GM19239 (cell line): ENCODE measurements around the gene FAM3D.

Experiments
- DNase-seq: peaks from one replicate; pipeline ENCODE4 v3.0.0; 2011; ENCODE audit warnings: low spot score; ENCODE audit not compliant: insufficient read length
- FAIRE-seq: peaks from 2 replicates; lab custom pipeline; 2011; peaks lifted over from hg19 to GRCh38; lab: Jason Lieb, UNC

FAM3D gene

GRCh38 chr3:58658508-58658907, 8.1 kb downstream of the FAM3D start:
- FAIRE-seq (no peak), DNase-seq (no peak)

DNA sequence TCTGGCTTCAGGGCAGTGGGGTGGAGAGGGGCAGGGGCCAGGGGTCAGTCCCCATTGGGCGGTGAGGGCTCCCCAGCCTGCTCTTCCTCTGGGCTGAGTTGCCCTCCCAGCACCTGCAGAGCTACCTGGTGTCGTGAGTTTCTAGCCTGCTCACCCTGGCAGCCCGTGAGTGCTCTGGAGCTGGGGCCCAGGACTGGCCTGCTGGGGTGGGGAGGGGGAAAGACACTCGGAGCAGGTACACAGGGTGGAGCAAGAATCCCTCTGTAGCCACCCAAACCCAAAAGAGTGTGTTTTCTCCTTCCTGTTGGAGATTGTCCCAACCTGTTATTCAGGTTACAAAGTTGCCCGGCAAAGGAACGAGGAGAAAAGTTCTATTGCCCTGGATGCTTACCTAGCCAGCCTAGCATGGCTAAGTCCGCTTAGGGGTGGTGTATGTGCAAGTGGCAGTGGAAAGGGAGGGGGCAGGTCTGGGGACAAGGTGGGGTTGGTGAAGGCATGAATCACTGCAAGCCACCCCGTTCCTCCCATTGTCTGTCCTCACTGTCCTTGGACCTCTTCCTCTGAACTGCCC, 8.9 kb downstream of the FAM3D start:
- no peak for FAIRE-seq
- DNase-seq = no peak

DNA sequence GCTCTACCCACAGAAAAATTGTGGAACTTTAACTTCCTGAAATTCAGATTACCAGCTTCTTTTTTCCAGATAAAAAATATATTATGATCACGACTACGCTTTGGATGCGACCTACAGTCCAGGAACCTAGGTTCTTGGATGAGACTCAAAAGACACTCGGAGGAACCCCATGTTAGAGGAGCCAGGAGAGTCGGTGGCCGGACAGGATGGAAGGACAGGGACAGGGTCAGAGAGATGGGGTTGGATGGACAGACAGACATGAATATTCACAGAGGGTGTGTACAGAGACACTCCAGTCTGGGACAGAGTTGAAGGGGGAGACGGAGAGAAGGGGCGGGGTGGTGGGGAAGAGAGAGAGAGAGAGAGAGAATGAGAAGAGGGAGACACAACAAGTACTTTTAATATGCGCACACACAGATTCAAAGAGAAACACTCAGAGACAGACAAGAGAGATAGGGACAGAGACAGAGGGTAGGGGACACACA, 9.5 kb downstream of the FAM3D start:
- FAIRE-seq = no peak

GRCh38 chr3:58656631-58657030, 9.9 kb downstream of the FAM3D start:
- DNase-seq (no peak), FAIRE-seq (no peak)

More for the DNA sequence above, 9.5 kb downstream of the FAM3D start:
- DNase-seq = no peak

DNA sequence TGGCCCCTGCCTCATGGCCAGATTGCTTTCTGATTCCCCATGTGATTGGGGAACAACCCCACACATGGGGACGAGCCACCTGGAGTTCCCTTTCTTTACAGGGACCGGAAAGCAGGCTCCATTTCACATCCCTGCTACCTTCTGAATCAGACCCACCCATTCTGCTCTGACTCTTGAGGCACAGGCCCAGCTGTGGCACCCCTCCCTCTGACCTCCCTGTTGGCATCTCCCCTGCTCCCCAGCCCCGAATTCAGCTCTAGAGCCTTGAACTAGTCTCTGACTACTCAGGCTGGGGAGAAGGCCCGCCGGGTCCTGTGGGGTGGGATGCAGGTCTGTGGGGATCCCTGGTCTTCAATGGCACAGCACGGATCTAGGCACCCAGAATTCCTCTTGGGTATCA, 12.1 kb downstream of the FAM3D start:
- no peak for FAIRE-seq
- DNase-seq = no peak

DNA sequence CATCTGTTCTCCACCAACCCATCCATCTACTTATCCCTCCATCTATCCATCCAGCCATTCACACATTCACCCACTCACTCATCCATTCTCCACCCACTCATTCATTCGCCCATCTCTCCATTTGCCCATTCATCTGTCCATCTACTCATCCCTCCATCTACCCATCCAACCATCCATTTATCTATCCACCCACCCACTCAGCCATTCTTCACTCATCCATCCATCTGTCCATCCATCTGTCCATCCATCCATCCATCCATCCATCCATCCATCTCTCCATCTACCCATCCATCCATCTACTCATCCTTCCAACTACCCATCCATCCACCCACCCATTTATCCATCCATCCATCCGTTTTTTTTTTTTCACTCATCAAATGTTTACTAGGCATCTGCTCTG, 13.9 kb downstream of the FAM3D start:
- no peak for FAIRE-seq

GRCh38 chr3:58651276-58651675, 15.3 kb downstream of the FAM3D start:
- FAIRE-seq = no peak
- no peak for DNase-seq

More for the DNA sequence above, 13.9 kb downstream of the FAM3D start:
- no peak for DNase-seq

- no peak for FAIRE-seq
- no peak for DNase-seq
These were observed 19.0 kb downstream of the FAM3D start for GRCh38 chr3:58647381-58648141.

DNA sequence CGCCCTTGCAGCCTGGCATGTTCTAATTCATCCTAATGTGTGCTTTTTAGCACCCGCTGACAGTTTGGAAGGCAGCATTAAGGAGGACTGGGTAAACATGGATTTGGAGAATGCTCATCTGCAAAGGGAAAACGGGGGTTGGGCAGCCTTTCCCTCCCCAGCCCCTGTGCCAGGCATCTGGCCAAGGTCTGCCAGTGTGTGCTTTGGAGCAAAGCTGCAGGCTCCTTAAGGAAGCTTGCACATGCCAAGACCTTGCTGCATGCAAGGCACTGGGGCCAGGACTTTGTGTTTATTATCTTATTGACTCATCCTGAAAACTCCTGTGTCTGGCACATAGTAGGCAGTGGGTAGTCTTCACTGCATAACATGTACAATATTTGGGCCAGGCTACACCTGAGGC, 20.1 kb downstream of the FAM3D start:
- no peak for FAIRE-seq
- no peak for DNase-seq

DNA sequence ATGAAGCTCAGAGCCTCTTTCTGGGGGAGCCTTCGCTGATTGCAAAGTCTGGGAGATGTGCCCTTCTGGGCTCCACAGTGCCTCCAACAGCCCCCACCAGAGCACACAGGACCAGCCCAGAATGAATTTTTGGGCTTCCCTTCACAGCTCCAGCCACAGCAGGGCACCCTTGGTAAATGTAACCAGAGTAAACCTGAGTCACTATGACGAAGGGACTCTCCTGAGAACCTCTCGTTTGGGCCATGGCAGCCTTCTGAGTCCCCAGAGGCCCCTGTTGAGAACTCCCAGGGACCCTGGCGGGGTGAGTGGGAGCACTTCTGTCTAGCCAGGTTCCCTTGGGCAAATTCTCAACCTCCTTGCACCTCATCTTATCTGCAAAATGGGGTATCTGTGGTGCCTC, 20.8 kb downstream of the FAM3D start:
- FAIRE-seq (no peak), DNase-seq (no peak)

GRCh38 chr3:58642846-58643245, 23.7 kb downstream of the FAM3D start:
- DNase-seq = no peak
- FAIRE-seq = no peak

- FAIRE-seq = peak; percentile 85
These were observed 25.7 kb downstream of the FAM3D start for GRCh38 chr3:58640700-58641372.

GRCh38 chr3:58639842-58640241, 26.7 kb downstream of the FAM3D start:
- DNase-seq = no peak
- FAIRE-seq = no peak

More at GRCh38 chr3:58640700-58641372, 25.7 kb downstream of the FAM3D start:
- DNase-seq = peak; percentile 77

DNA sequence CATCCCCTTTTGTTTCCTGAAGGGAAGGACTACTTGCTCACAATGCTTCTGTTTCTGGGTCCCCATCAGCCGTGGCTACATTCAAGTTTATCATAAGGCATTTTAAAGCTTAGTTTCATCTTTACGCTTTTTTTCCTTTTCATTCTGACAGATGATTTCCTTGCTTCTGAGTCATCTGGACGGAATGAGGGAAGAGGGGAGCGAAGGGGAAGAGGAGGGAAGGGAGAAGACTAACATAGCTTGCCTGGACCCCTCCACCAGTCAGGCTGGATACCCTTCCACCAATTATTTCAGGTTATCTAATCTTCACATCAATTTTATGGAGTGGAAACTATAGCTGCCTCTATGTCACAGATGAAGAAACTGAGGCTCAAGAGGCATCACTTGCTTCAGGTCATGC, 27.6 kb downstream of the FAM3D start:
- no peak for FAIRE-seq
- no peak for DNase-seq

DNA sequence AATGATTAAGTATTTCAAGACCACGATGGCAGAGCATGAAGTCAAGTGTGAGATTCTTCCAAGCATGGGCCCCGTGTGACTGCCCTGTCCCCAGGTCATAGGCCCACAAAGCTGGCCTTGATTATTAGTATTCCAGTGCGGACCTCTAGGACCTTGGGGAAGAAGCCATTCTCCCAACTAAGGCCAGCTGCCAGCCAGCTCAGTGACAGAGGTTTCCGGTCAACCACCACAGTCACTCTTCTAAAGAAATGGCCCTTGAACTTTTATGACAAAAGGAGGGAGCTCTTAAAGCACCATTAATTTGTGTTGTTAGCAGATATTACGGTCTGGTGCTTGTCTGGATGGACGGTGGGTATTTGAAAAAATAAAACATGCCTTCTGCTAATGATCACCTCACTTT, 28.0 kb downstream of the FAM3D start:
- DNase-seq (no peak), FAIRE-seq (no peak)

DNA sequence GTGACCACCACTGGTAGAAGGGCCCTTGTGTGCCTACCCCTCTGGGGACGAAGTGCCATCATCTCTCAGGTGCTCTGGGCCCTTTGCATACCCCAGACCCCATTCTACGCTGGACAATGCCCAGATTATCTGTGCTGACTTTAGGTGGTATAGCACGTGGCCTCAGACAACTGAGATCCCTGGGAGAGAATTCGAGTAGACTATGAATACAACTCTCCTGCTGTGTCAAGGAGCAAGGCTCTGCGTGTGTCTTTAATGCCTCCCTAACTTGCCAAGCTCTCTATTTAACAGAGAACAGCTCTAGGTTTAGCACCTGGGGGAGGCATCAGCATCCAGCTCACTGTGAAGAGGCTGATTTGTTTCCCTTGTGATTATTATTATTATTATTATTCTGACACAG, 29.1 kb downstream of the FAM3D start:
- no peak for FAIRE-seq
- no peak for DNase-seq

DNA sequence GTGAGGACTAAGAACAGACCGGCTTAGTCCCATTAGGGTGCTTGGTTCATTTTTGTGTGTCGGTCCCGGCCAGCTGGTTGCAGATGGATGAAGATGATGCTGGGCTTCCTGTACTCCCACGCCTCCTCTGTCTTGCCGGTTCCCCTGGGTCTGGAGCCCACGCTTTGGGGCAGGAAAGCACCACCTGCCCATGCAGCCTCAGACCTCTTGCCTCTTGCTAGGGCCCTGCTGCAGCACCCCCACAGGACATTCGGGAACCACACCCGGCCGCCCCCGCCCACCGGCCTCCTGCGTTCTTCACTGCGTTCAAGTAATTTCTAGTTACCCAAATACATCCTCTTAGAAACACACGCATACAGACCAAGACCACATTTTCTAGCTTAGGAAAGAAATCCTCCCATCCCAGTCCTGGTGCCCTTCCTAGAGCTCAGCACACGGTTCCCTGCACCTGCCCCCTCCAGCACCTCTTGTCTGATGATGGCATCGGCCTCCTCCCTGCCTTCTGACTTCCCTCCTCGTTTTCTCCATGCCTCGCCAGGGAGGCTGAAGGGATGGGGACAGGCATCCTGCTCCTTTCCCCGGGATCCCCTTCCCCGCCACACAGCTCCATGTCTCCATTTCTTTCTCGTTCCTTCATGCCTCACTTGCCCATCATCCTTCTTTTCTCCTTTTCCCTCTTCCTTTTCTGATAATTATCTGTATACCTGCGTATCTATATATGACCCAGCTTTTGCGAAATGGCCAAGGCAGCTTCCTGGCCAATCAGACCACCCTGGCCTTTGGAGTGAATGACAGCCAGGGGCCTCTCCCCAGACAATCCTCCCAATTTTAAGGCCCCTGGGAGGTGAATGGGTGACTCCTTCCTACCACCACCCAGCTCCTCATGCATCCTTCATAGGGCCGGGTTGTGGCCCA, 30.9 kb downstream of the FAM3D start:
- no peak for DNase-seq
- FAIRE-seq = no peak

GRCh38 chr3:58633157-58633865, 33.3 kb downstream of the FAM3D start:
- FAIRE-seq (no peak), DNase-seq (no peak)

GRCh38 chr3:58631742-58632141, 34.8 kb downstream of the FAM3D start:
- DNase-seq = no peak
- FAIRE-seq = no peak

DNA sequence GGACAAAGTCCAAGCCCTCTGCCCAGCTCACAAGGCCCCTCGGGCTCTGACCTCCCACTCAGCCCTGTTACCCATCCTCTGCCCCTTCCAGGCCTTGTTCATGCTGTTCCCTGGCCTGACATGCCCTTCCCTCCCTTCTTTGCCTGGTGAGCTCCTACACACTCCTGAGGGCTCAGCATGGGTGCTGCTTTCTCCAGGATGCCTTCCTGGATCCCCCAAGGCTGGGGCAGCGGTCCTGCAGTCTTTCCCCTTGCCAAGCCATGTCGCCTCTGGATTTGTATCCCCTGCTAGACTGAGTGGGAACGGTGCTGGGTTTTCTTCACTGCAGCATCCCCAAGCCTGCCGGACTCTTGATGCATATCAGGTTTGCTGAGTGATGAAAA, 35.9 kb downstream of the FAM3D start:
- no peak for FAIRE-seq
- DNase-seq = no peak
